MM.1S (cell line): ENCODE results near the gene PCNX1.

Experiments
- DNase-seq: peaks from one replicate; pipeline ENCODE4 v3.0.0-alpha.2; 2015
- H2AFZ ChIP-seq: fragments of 300-600 bp; sonication (generic); 2 replicates; pipeline ENCODE4 v1.6.0; 2016; ENCODE audit warnings: antibody characterized with exemption, low read length
- H3F3A ChIP-seq: fragments of 300-600 bp; sonication (generic); 2 replicates; pipeline ENCODE4 v1.6.1; 2016; ENCODE audit warnings: mild to moderate bottlenecking, antibody characterized with exemption, low read length, moderate library complexity, mixed read lengths; ENCODE audit not compliant: insufficient read depth
- H3K27ac ChIP-seq: fragments of 300-600 bp; sonication (generic); 2 replicates; pipeline ENCODE4 v1.5.1; 2016; ENCODE audit warnings: mild to moderate bottlenecking, low read length
- H3K27me3 ChIP-seq: fragments of 300-600 bp; sonication (generic); replicated peaks from 2 replicates; pipeline ENCODE4 v1.6.0; 2016; ENCODE audit warnings: low read length; ENCODE audit not compliant: insufficient read depth
- H3K36me3 ChIP-seq: fragments of 300-600 bp; sonication (generic); replicated peaks from 2 replicates; pipeline ENCODE4 v1.6.1; 2016; ENCODE audit warnings: mild to moderate bottlenecking, low read length, mixed read lengths; ENCODE audit not compliant: insufficient read depth
- H3K4me1 ChIP-seq: fragments of 300-600 bp; sonication (generic); 2 replicates; pipeline ENCODE4 v1.6.1; 2016; ENCODE audit warnings: low read length, mixed read lengths
- H3K4me2 ChIP-seq: fragments of 300-600 bp; sonication (generic); 2 replicates; pipeline ENCODE4 v1.6.0; 2016; ENCODE audit warnings: low read depth, low read length
- H3K4me3 ChIP-seq: fragments of 300-600 bp; sonication (generic); 2 replicates; pipeline ENCODE4 v1.5.1; 2016; ENCODE audit warnings: low read length, mixed read lengths
- H3K79me2 ChIP-seq: fragments of 300-600 bp; sonication (generic); 2 replicates; pipeline ENCODE4 v1.6.1; 2016; ENCODE audit warnings: mixed run types, low read length, mixed read lengths
- H3K9ac ChIP-seq: fragments of 300-600 bp; sonication (generic); 2 replicates; pipeline ENCODE4 v1.6.1; 2016; ENCODE audit warnings: low read length, mixed read lengths
- H3K9me2 ChIP-seq: fragments of 300-600 bp; sonication (generic); replicated peaks from 2 replicates; pipeline ENCODE4 v1.6.1; 2016; ENCODE audit warnings: mild to moderate bottlenecking, low read length, mixed read lengths; ENCODE audit not compliant: insufficient read depth
- H3K9me3 ChIP-seq: fragments of 300-600 bp; sonication (generic); replicated peaks from 2 replicates; pipeline ENCODE4 v1.6.1; 2016; ENCODE audit warnings: mild to moderate bottlenecking, low read length, mixed read lengths; ENCODE audit not compliant: insufficient read depth
- H4K20me1 ChIP-seq: fragments of 300-600 bp; sonication (generic); 2 replicates; pipeline ENCODE4 v1.6.1; 2016; ENCODE audit warnings: mild to moderate bottlenecking, low read length, moderate library complexity, mixed read lengths; ENCODE audit not compliant: insufficient read depth
- EZH2 ChIP-seq: fragments of 300-600 bp; sonication (generic); optimal IDR thresholded peaks from 2 replicates; pipeline ENCODE3; 2017; ENCODE audit warnings: low read depth, mild to moderate bottlenecking, antibody characterized with exemption, low read length, mixed read lengths
- EZH2phosphoT487 ChIP-seq: fragments of 300-600 bp; sonication (generic); IDR thresholded peaks from 2 replicates; pipeline ENCODE4 v1.6.1; 2018; ENCODE audit warnings: antibody characterized with exemption, low read length
- TF ChIP-seq, protein P1 (sequence below): fragments of 300-600 bp; sonication (generic); IDR thresholded peaks from 2 replicates; pipeline ENCODE4 v1.5.1; 2016; ENCODE audit warnings: antibody characterized with exemption, low read length, mixed read lengths

Gene PCNX1

DNA sequence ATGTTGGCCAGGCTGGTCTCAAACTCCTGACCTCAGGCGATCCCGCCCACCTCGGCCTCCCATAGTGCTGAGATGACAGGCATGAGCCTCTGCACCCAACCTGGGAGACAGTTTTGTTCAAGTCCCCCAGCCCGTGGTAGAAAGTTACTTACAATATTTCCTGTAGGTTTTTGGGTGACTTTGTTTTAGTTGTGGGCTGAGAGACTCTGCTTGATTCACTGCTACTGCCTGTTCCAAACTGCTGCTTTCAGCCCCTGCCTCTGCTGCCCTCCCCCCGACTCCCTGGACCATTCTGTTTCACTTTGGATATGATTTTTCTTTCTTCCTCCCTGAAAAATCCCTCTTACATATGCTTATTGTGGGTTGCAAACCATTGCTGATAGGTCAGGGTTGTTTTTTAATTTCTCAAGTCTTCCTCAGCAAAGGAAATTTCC lies 13.4 kb upstream of the PCNX1 start:
- Histone ChIP-seq H3K9me3 (no peaks in the 10 kb centered on the region), H3K27ac (no peak overlapping the region), H3K4me1 (0 out of 2 replicates have a peak, but pooled peaks cover under 1% of the 10 kb centered on the region), H3K79me2 (no peaks in the 10 kb centered on the region), H3K9ac (no peak overlapping the region), H3F3A (no peaks in the 10 kb centered on the region), H3K4me2 (no peak overlapping the region), H3K36me3 (no peaks in the 10 kb centered on the region), H3K27me3 (no peaks in the 10 kb centered on the region), H4K20me1 (no peaks in the 10 kb centered on the region), H3K4me3 (no peak overlapping the region), H3K9me2 (no peaks in the 10 kb centered on the region), H2AFZ (no peak overlapping the region)
- no peak for TF ChIP-seq EZH2
- TF ChIP-seq EZH2phosphoT487 = no peak
- TF ChIP-seq, protein P1, sequence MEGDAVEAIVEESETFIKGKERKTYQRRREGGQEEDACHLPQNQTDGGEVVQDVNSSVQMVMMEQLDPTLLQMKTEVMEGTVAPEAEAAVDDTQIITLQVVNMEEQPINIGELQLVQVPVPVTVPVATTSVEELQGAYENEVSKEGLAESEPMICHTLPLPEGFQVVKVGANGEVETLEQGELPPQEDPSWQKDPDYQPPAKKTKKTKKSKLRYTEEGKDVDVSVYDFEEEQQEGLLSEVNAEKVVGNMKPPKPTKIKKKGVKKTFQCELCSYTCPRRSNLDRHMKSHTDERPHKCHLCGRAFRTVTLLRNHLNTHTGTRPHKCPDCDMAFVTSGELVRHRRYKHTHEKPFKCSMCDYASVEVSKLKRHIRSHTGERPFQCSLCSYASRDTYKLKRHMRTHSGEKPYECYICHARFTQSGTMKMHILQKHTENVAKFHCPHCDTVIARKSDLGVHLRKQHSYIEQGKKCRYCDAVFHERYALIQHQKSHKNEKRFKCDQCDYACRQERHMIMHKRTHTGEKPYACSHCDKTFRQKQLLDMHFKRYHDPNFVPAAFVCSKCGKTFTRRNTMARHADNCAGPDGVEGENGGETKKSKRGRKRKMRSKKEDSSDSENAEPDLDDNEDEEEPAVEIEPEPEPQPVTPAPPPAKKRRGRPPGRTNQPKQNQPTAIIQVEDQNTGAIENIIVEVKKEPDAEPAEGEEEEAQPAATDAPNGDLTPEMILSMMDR = no peak
- DNase-seq = no peak

DNA sequence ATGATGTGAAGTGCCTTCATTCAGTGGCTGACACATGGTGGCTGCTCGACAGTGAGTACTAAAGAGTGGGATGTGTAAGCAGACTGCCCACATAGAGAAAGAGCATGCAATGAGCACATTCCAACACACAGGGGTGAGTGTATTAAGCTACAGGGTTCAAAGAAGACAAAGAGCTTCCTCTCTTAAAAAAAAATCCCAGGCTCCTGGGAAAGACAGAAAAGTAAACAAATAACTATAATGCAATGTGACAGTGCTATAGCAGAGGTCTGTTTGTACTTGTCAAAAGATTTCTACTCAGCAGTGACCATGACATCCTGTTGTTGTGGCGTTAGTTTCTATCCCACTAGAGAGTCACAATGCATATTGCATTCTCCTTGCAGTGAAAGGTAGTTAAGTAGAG lies 12.4 kb upstream of the PCNX1 start:
- Histone ChIP-seq H3K4me3 (no peak overlapping the region), H3K79me2 (no peaks in the 10 kb centered on the region), H3K27me3 (no peaks in the 10 kb centered on the region), H3K4me2 (no peak overlapping the region), H3K9me3 (no peaks in the 10 kb centered on the region), H3K9me2 (no peaks in the 10 kb centered on the region), H2AFZ (no peak overlapping the region), H3K9ac (no peak overlapping the region), H4K20me1 (no peaks in the 10 kb centered on the region), H3F3A (no peaks in the 10 kb centered on the region), H3K4me1 (no peaks in the 10 kb centered on the region), H3K27ac (no peak overlapping the region), H3K36me3 (no peaks in the 10 kb centered on the region)
- DNase-seq = no peak
- no peak for TF ChIP-seq EZH2
- TF ChIP-seq EZH2phosphoT487 = no peak
- TF ChIP-seq, protein P1 = no peak

DNA sequence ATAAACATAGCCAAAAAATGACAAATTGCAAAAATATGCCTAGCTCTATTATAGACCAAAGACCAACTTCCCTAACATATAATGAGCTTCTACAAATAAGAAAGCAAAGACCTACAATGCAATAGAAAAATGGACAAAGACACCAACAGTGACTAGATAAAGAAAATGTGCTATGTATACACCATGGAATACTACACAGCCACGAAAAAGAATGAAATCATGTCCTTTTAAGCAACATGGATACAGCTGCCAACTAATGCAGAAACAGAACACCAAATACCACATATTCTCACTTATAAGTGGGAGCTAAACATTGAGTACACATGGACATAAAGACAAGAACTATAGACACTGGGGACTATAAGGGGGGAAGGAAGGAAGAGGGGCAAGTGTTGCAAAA lies 10.9 kb upstream of the PCNX1 start:
- Histone ChIP-seq H3F3A (no peaks in the 10 kb centered on the region), H3K9me2 (no peaks in the 10 kb centered on the region), H3K36me3 (no peaks in the 10 kb centered on the region), H3K4me1 (no peaks in the 10 kb centered on the region), H3K9me3 (no peaks in the 10 kb centered on the region), H3K4me3 (no peak overlapping the region), H2AFZ (no peak overlapping the region), H3K4me2 (no peak overlapping the region), H3K27ac (no peak overlapping the region), H4K20me1 (no peaks in the 10 kb centered on the region), H3K27me3 (no peaks in the 10 kb centered on the region), H3K79me2 (no peaks in the 10 kb centered on the region), H3K9ac (no peak overlapping the region)
- DNase-seq = no peak
- TF ChIP-seq, protein P1 = no peak
- no peak for TF ChIP-seq EZH2phosphoT487
- TF ChIP-seq EZH2 = no peak
